H1 (cell line): ENCODE measurements around the gene RHOBTB3.

Source experiments
- EZH2 ChIP-seq: fragments of 200-600 bp; sonication (generic); IDR thresholded peaks from 2 replicates; pipeline ENCODE4 v1.7.1; 2012; ENCODE audit warnings: low read depth, mild to moderate bottlenecking, moderate library complexity, low read length, inconsistent platforms; ENCODE audit not compliant: severe bottlenecking
- GABPA ChIP-seq: IDR thresholded peaks from 2 replicates; pipeline ENCODE4 v1.6.1; 2011; ENCODE audit warnings: mild to moderate bottlenecking, low read length, moderate library complexity, borderline replicate concordance; ENCODE audit not compliant: insufficient read depth
- NANOG ChIP-seq: IDR thresholded peaks from 2 replicates; pipeline ENCODE4 v1.6.1; 2011; ENCODE audit warnings: low read length, low read depth, mild to moderate bottlenecking, inconsistent platforms; ENCODE audit not compliant: insufficient read depth, poor library complexity, severe bottlenecking
- POLR2A ChIP-seq, 2 experiments: IDR thresholded peaks; 1 replicate in 1 of 2; 2 replicates in 1 of 2; pipeline ENCODE4 v1.6.1; 2011; ENCODE audit warnings: low read depth in 2 of 2, low read length in 2 of 2, mild to moderate bottlenecking in 2 of 2; ENCODE audit errors: control extremely low read depth in 1 of 2
- RAD21 ChIP-seq, 2 experiments: IDR thresholded peaks in 1 of 2; conservative IDR thresholded peaks in 1 of 2; 2 replicates each; pipeline ENCODE4 v1.6.1; 2011; ENCODE audit warnings: low read depth in 2 of 2, low read length in 2 of 2, improper control_type of control experiment in 1 of 2, inconsistent platforms in 1 of 2, mild to moderate bottlenecking in 1 of 2, moderate library complexity in 1 of 2
- RFX5 ChIP-seq: IDR thresholded peaks from 2 replicates; pipeline ENCODE4 v1.6.1; 2011; ENCODE audit warnings: low read depth, low read length, improper control_type of control experiment, borderline replicate concordance
- TF ChIP-seq, protein P1 (sequence below): IDR thresholded peaks from 2 replicates; pipeline ENCODE4 v1.6.1; 2012; ENCODE audit warnings: inconsistent platforms
- TF ChIP-seq, protein P2 (sequence below), 3 experiments: IDR thresholded peaks; 1 replicate in 2 of 3; 2 replicates in 1 of 3; pipeline versions ENCODE4 v1.5.1 to v1.6.1; 2011; ENCODE audit warnings: low read length in 3 of 3, mild to moderate bottlenecking in 3 of 3, inconsistent platforms in 2 of 3, low read depth in 1 of 3, moderate library complexity in 1 of 3; ENCODE audit not compliant: insufficient read depth in 1 of 3; ENCODE audit errors: control extremely low read depth in 1 of 3
- TF ChIP-seq, protein P3 (sequence below): IDR thresholded peaks from 2 replicates; pipeline ENCODE4 v1.6.1; 2012; ENCODE audit warnings: low read length, inconsistent platforms
- TF ChIP-seq, protein P4 (sequence below): IDR thresholded peaks from 2 replicates; pipeline ENCODE4 v1.6.1; 2012; ENCODE audit warnings: inconsistent platforms

DNA sequence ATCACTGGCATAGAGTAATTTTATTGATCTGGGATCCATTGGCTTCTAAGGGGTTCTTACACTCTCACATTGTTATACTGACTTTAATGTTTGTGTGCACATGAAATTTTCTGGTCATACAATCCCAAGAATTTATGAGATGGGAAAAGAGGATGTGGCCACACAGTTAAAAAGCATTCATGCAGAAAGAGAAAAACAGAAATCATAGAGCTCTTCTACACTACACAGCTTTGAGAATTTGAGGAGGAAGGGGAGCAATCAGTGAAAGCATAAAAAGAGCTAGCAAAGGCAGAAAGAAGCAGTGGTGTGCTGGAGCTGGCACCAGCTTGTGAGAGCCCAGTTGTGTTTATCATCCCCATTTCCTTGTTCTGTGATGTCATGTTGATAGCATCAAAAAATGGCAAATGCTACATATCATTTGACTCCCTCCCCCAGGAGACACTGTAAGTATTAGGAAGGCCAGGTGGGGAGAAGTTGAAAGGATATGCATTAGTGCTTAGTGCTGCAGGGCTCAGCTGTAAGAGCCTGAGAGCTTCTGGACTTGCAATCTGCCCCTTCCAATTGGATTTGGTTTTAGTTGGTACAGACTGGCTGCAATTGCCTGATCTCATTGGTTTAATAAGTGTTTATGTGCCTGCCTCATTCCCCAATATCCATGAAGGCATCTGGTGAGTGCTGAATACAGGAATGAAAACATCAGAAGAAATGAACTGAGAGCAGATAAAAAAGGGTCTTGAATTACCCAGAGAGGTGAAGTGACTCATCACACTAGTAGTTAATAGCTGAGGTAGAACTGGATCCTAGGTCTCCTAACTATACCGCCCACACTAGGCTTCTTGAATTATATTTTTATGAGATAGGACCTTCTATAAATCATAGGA, 30.9 kb downstream of the RHOBTB3 start:
- TF ChIP-seq, protein P1, sequence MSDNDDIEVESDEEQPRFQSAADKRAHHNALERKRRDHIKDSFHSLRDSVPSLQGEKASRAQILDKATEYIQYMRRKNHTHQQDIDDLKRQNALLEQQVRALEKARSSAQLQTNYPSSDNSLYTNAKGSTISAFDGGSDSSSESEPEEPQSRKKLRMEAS, result no peak
- TF ChIP-seq POLR2A (IDR thresholded peaks at IDR 0.05; ENCODE audit: control extremely low read depth in 1 of 2, low read depth in 2 of 2, low read length in 2 of 2), result no peak
- no peak for TF ChIP-seq GABPA
- no peak for TF ChIP-seq RAD21 (IDR thresholded peaks at IDR 0.05 in 1 of 2, conservative IDR thresholded peaks at IDR 0.05 in 1 of 2; ENCODE audit: low read depth in 2 of 2, low read length in 2 of 2)
- TF ChIP-seq, protein P2, sequence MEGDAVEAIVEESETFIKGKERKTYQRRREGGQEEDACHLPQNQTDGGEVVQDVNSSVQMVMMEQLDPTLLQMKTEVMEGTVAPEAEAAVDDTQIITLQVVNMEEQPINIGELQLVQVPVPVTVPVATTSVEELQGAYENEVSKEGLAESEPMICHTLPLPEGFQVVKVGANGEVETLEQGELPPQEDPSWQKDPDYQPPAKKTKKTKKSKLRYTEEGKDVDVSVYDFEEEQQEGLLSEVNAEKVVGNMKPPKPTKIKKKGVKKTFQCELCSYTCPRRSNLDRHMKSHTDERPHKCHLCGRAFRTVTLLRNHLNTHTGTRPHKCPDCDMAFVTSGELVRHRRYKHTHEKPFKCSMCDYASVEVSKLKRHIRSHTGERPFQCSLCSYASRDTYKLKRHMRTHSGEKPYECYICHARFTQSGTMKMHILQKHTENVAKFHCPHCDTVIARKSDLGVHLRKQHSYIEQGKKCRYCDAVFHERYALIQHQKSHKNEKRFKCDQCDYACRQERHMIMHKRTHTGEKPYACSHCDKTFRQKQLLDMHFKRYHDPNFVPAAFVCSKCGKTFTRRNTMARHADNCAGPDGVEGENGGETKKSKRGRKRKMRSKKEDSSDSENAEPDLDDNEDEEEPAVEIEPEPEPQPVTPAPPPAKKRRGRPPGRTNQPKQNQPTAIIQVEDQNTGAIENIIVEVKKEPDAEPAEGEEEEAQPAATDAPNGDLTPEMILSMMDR (IDR thresholded peaks at IDR 0.05; ENCODE audit: control extremely low read depth in 1 of 3, insufficient read depth in 1 of 3, low read depth in 1 of 3, low read length in 3 of 3), result no peak
- TF ChIP-seq, protein P3, sequence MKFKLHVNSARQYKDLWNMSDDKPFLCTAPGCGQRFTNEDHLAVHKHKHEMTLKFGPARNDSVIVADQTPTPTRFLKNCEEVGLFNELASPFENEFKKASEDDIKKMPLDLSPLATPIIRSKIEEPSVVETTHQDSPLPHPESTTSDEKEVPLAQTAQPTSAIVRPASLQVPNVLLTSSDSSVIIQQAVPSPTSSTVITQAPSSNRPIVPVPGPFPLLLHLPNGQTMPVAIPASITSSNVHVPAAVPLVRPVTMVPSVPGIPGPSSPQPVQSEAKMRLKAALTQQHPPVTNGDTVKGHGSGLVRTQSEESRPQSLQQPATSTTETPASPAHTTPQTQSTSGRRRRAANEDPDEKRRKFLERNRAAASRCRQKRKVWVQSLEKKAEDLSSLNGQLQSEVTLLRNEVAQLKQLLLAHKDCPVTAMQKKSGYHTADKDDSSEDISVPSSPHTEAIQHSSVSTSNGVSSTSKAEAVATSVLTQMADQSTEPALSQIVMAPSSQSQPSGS, result no peak
- no peak for TF ChIP-seq RFX5
- TF ChIP-seq, protein P4, sequence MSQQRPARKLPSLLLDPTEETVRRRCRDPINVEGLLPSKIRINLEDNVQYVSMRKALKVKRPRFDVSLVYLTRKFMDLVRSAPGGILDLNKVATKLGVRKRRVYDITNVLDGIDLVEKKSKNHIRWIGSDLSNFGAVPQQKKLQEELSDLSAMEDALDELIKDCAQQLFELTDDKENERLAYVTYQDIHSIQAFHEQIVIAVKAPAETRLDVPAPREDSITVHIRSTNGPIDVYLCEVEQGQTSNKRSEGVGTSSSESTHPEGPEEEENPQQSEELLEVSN, result no peak
- TF ChIP-seq NANOG, result no peak
- no peak for TF ChIP-seq EZH2
